NCI-H748 treated with DMSO at 0.1 percent for 48 hours (cell line): ENCODE measurements around the gene ZNF414.
"Not testable (repeated sequence)": the region's sequence is repeated elsewhere in the genome, so short reads cannot be mapped to it uniquely, and the experiment has no call there.

Source experiments
- DNase-seq: peaks from one replicate; lab custom pipeline; 2025; lab: John Stamatoyannopoulos, UW

The ZNF414 gene

GRCh38 chr19:8517551-8518442 lies 3.8 kb upstream of the ZNF414 start:
- DNase-seq: no peak

GRCh38 chr19:8515317-8515716 lies 1.4 kb upstream of the ZNF414 start:
- DNase-seq: no peak

GRCh38 chr19:8514505-8515009 lies 590 bp upstream of the ZNF414 start:
- not testable (repeated sequence) for DNase-seq

- no peak for DNase-seq
Measured at GRCh38 chr19:8513036-8513686, 806 bp downstream of the ZNF414 start.

GRCh38 chr19:8512115-8512967 lies 1.6 kb downstream of the ZNF414 start:
- no peak for DNase-seq

GRCh38 chr19:8511573-8512101 lies 2.3 kb downstream of the ZNF414 start:
- no peak for DNase-seq

GRCh38 chr19:8510589-8511115 lies 3.3 kb downstream of the ZNF414 start:
- no peak for DNase-seq

GRCh38 chr19:8506402-8506957 lies 7.5 kb downstream of the ZNF414 start:
- DNase-seq: peak; percentile 18

- peak; percentile 15 for DNase-seq
Measured at GRCh38 chr19:8505680-8506401, 8.1 kb downstream of the ZNF414 start.

- DNase-seq: no peak
Measured at GRCh38 chr19:8504919-8505318, 9.0 kb downstream of the ZNF414 start.

GRCh38 chr19:8504171-8504570 lies 9.8 kb downstream of the ZNF414 start:
- DNase-seq: no peak

- DNase-seq: no peak
Measured at GRCh38 chr19:8503510-8503909, 10.5 kb downstream of the ZNF414 start.

GRCh38 chr19:8501981-8502380 lies 12.0 kb downstream of the ZNF414 start:
- DNase-seq: no peak

- no peak for DNase-seq
Measured at GRCh38 chr19:8501516-8501915, 12.5 kb downstream of the ZNF414 start.

- no peak for DNase-seq
Measured at GRCh38 chr19:8500158-8500557, 13.8 kb downstream of the ZNF414 start.

- no peak for DNase-seq
Measured at GRCh38 chr19:8499048-8499833, 14.7 kb downstream of the ZNF414 start.

- DNase-seq: no peak
Measured at GRCh38 chr19:8498295-8498694, 15.7 kb downstream of the ZNF414 start.

GRCh38 chr19:8494158-8494557 lies 19.8 kb downstream of the ZNF414 start:
- DNase-seq: no peak

GRCh38 chr19:8491574-8491973 lies 22.4 kb downstream of the ZNF414 start:
- no peak for DNase-seq

GRCh38 chr19:8490873-8491272 lies 23.1 kb downstream of the ZNF414 start:
- DNase-seq: no peak
